UCSD-AML1 (cell line): ENCODE data around the gene KCNK18.
A peak's percentile ranks its signal among the peaks of the same experiment; 100 is the strongest.

Experiments used
- DNase-seq: peaks from one replicate; lab custom pipeline; 2025; ENCODE audit not compliant: unreplicated experiment; lab: John Stamatoyannopoulos, UW

The KCNK18 gene

GRCh38 chr10:117197189-117197588, at the start of gene KCNK18:
Gene KCNK18 (plus strand): TSS chr10:117197489. CDS start chr10:117197489, 0 bp downstream.
- no peak for DNase-seq

DNA sequence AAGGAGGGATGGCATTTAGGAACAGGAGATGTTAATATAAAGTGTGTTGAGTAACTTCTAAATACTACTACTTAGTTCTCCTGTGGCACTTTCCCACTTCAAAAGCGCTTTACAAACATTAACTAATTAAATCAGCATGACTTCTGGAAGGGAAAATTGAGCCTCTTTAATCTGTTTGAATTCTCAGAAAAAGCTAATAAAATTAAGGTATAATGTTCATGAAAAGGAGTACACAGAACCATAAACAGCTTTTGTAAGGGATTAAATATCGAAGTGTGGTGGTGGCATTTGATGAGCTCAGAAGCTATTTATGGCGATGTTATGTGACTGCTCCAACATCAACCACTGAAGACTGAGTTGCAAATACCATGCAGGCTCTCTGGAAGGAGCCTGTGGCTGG, 49.0 kb upstream of the KCNK18 start:
- DNase-seq: no peak

DNA sequence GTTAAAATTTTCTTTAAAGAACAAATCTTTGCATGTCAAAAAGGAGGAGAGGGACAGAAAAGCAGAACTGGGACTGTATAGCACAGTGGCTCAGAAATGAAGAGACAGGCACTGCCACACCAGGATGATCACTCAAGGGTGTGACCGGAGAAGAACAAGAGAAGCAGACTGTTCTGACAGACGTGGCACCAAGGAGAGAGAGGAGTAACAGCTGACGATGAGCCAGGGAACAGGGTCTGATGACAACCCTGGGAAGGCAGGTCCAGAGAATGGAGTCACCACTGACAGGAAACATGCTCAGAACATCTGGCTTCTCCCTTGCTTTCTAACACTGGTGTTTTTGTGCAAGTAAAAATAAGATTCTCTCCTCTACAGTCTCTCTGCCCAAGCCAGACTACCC, 44.6 kb upstream of the KCNK18 start:
- DNase-seq: no peak

- no peak for DNase-seq
Observed at GRCh38 chr10:117158297-117158696, 39.0 kb upstream of the KCNK18 start.

DNA sequence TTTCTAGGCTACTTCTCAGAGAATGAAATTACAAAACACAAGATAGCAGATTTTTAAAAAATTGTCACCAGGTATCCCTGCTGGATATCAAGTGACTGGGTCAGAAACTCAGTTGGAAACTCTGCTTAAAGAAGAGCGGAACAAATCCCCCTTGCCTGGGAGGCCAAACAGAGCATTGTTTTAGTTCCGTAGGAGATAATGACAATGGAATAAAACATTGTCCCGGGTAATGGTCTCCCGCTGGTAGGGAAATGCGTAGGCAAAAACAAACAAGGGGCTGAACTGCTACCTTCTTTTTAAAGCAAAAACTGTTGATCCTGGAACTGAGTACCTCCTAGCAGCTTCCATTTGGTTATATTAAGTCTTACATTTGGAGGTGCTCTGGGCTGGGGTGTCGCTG, 37.9 kb upstream of the KCNK18 start:
- DNase-seq: no peak

- DNase-seq: no peak
Observed at GRCh38 chr10:117160567-117160966, 36.7 kb upstream of the KCNK18 start.

DNA sequence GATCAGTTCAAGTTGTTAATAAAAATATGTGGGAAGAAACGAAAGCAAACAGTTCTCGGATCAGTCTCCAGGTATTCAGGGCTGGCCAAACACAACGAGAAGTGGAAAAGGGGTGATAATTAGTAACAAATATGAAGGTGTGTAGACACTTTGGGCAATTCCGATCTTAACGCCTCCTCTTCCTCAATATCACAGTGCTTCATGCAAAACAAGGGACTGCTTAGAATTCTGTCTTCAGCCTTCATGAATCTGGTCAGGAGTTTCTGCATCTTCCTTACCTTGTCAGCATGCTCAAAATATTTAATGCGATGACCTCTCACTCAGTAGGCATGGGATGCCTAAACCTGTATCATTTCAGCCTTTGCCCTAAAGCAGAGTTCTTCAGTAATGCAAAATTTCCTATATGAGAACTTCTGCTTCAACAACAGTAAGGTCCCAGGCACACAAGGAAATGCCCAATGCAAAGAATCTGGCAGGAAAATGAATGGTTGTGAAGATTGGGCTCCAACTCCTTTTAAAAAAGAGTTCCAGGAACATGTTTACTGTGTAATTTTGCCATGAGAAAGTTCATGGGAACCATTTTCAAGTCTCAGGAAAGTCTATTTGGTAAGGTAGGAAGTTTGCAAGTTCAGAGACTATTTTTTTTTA, 35.8 kb upstream of the KCNK18 start:
- DNase-seq: no peak

GRCh38 chr10:117162093-117163060, 34.9 kb upstream of the KCNK18 start:
- no peak for DNase-seq

DNA sequence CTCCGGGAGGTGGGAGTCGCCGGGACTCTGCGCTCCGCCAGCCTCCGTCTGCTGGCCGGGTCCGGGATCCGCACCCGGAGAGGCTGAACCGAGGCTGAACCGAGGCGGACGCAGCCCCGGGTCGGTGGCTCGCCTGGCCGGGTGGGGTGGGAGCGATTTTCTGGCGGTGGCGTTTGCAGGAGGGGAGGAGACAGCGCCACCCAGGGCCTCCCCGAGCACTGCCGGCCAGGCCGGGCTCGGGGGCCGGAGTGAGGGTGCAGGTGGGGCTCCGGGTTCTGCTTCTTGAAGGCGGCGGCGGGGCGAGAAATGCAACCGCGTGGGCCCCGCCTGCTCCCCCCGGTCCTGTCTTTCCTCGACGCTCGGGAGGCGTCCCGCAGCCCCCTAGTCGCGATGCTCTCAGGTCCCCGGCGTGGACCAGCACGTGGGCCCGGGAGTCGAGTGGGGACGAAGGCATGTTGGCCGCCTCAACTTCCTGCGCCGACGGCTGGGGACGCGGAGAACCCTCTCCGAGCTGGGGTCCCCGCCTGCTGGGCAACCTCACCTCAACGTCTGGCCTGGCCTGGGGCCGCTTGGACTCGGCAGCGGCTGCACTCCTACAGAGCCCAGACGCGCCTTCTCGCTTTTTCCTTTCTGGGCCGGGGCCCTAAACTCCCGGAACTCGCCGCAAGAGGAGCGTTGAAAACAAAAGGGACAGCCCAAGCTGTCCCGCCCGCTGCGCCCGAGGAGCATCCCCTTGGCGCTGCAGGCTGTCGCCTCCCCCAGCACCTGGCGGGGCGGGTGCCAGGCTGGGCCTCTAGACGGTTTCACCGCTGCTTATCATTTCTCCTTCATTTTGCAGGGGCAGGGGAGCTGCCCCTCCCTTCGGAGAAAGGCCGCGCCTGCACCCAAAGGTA, 34.0 kb upstream of the KCNK18 start:
- no peak for DNase-seq

DNA sequence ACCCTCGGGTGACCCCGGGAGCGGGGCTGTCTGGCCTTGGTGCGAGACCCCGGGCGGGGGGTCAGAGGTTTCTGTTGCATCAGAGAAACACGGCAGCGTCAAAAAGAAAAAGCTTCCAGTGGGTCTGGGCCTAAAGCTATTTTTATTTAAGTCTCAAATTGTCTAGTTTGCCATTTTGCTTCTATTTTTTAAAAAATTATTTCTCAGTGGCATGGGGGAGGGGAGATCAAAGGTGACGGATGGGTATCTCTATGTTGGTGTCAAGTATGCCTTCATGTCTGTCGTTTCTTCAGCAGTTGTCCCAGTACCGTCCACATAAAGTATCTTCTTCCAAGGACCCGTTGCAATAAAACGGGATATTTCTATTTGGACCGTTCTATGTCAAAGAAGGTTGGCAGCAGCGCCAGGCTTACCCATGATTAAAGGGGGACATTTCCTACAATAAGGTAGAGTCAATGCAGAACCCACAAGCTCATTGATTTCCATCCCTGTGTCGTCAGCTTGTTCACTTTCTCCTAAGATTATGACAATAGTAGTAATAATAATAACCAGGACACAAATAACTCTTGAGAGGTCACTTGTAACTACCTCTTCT, 33.2 kb upstream of the KCNK18 start:
- DNase-seq: no peak

- no peak for DNase-seq
Observed at GRCh38 chr10:117164592-117165537, 32.4 kb upstream of the KCNK18 start.

DNA sequence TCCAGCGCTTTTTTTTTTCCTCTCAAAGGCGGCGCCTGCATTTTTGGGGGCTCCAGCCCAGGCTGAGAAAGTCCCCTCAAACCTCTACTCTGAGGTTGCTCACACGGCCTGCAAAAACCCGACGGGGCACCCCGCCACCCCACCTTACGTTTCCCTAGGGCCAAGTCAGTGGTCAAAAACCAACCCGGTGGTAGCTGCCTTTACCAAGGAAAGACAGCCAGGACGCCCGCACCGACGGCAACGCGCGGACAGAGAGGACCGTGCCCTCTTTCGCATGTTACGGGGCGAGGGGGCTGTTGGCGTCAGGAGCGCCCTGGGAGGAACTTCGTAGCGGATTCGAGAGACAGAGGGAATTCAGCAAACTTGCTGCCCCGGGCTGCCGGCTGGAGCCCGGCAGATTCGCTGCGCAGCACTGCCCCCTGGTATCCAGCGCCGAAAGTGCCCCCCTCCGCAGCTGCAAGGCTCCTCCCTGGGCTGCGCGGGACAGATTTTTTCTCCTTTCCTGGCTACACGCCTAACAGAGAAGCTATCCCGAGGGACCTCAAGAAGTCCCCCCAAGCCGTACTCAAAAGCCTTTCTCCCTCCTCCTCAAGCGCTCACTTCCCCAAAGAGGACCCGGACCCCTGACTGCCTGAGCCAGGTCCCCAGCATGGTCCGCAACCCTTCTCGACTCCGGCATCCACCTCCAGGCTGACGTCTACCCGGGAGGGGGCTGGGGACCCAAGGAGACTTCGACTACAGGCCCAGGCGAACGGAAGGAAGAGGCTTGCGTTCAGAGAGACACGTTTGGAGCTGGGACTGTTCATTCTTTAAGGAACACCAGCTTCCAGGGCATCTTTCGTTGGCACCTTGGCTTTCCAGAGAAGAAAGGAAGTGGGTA, 31.5 kb upstream of the KCNK18 start:
- peak; percentile 19 for DNase-seq

- DNase-seq: no peak
Observed at GRCh38 chr10:117166418-117167345, 30.6 kb upstream of the KCNK18 start.

DNA sequence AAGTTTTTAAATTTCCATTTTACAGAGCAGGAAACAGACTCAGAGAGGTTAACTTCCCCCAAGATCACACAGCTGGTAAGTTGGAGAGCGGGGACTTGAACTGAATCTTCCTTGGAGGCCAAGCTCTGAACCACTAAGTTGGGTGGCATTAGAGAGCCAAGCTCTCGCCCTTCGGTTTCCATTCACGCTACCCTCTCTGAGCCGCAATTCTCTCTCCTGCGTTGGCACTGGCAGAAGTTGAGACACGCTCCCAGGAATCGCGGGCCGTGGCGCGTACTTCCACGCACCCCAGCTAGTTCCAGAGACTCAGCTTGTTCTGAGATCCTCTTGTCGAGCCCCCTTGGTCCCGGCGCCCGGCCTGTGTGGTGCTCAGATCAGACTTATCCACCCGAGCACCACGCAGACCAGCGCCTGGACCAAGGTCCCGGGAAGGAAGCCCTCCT, 29.9 kb upstream of the KCNK18 start:
- DNase-seq: no peak

DNA sequence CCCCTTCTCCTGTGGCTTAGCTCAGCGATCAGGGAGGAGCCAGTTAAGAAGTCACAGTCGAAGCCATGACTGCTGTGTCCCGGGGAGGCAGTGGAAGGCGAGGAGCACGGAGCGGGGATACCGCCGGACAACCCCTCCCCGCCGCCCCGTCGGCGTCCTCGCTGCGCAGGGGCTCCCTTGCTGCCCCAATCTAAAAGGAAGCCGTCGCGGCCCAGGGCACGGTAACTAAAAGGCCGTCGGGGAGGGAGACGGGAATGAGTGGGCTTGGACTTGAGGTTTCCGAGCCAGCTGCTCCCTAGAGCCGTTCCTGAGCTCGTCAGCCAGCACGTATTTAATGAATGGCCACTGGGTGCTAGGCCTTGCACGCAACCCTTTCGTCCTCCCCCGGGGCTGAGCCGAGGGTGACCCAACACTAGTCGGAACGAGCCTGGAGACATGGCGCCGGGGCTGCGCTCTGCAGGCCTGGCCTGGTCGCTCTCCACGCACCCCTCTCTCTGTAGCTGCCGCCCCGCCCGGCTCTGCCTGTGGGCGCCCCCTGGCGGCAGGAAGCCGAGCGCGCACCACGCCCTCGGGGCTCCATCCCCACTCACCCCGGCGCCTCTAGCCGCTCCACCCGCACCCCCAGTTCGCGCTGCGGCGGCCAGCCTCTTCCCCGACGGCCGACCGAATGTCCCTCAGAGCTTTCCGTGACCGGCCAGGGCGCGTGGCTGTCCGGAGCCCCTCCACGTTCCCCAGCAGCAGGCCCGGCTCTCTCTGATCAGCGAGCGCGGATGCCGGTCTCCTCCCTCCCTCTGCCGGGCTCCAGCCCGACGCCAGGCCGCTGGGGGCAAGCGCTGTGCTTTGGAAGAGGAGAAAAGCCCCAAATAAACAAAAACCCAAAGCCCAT, 29.3 kb upstream of the KCNK18 start:
- DNase-seq: peak; percentile 54

DNA sequence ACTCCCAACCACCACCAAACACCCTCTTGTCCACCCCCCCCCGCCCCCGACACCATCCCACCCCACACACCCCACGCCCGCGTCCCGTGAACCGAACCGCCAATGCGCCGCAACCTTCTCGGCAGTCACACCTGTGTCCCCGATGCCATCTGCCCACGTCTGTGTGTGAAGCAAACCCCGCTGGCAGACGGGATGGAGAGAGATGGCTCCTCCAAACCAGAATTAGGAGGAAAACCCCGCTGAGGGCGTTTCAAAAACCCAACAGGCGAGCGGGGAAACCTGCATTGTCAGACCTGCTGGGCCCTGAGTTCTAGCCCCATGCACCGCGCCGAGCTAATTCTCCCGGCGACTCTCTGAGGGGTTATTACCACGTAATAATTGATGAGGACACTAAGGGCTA, 28.6 kb upstream of the KCNK18 start:
- no peak for DNase-seq

DNA sequence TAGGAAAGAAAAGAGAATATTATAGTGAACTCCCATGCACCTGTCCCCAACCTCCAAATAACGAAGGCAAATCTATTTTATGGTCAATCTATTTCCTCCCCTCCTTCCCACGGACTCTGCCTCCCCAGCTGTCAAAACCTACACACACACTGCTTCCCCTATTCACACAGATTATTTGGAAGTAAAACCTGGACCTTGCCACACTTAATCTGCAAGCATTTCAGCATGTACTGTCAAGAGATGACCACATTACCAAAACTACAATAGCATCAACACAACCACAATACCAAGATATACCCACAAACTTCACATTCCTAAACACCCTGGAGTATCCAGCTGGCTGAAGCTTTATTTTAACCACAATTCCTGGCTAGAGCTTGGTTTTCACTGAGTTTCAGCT, 27.8 kb upstream of the KCNK18 start:
- DNase-seq: no peak
